ACC112 (cell line): ENCODE results near the gene RGS11.

Experiments
- H2AFZ ChIP-seq: fragments of 200-600 bp; sonication (generic); one replicate; pipeline ENCODE4 v1.6.0; 2017; ENCODE audit warnings: antibody characterized with exemption, low read length; ENCODE audit not compliant: unreplicated experiment
- H3K27ac ChIP-seq: fragments of 200-600 bp; sonication (generic); 2 replicates; pipeline ENCODE4 v1.5.1; 2014; ENCODE audit warnings: low read depth, mild to moderate bottlenecking, antibody characterized with exemption, low read length, moderate library complexity
- H3K27me3 ChIP-seq: fragments of 200-600 bp; sonication (generic); 2 replicates; pipeline ENCODE4 v1.6.1; 2014; ENCODE audit warnings: mild to moderate bottlenecking, antibody characterized with exemption, low read length, moderate library complexity, mixed read lengths; ENCODE audit not compliant: insufficient read depth
- H3K36me3 ChIP-seq: fragments of 200-600 bp; sonication (generic); 2 replicates; pipeline ENCODE4 v1.6.1; 2016; ENCODE audit warnings: mild to moderate bottlenecking, antibody characterized with exemption, low read length, moderate library complexity, mixed read lengths; ENCODE audit not compliant: insufficient read depth
- H3K4me1 ChIP-seq: fragments of 200-600 bp; sonication (generic); one replicate; pipeline ENCODE4 v1.6.1; 2016; ENCODE audit warnings: low read length, mixed read lengths; ENCODE audit not compliant: insufficient read depth, unreplicated experiment, control insufficient read depth
- H3K4me3 ChIP-seq: fragments of 200-600 bp; sonication (generic); 2 replicates; pipeline ENCODE4 v1.5.1; 2014; ENCODE audit warnings: mild to moderate bottlenecking, low read depth, low read length
- H3K79me2 ChIP-seq: fragments of 200-600 bp; sonication (generic); one replicate; pipeline ENCODE4 v1.6.0; 2016; ENCODE audit warnings: low read length; ENCODE audit not compliant: control insufficient read depth, unreplicated experiment, insufficient read depth

RGS11 gene

DNA sequence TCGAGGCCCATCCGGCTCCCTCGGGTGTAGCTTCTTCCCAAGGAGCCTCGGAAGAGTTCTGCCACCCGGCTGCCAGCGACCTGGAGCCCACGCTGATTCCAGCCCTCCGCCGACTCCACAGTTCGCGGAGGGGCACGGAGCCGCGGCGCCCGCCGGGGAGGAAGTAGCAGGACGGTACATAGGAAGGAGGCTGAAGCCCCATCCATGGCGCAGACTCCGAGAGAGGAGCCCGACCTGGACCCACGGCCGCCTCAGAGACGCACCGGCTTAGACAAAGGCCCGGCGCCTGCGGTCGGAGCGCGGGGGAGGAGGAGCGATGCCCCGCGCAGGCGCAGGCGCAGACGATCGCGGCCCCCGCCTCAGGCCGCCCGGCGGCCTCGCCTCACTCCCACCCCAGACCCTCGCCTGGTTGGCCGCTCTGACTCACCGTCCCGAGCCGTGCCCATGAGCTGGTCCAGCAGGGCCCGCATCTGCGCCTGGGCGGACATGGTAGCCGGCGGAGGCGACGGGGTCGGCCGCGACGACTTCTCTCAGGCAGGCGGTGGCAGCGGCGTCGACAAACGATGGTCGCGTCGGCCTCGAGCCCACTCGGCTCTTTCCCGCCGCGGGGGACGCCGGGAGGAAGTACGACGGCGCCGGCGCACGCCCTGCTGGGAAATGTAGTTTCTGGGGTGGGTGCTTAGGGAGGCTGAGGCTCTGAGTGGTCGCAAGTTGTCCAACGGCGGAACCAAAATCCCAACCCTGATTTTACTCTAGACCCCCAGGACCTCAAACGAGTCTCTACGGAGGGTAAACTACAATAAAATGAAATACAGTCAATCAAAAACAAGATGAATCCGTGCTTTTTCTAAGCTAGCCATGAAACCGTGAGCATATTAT, 46.7 kb downstream of the RGS11 start, which contains the start of gene LUC7L:
TSS of gene LUC7L (minus strand) at position 598 of the 879 bp plus-strand sequence. CDS start at position 488, 110 bp downstream.
- Histone ChIP-seq H3K79me2 (peaks cover 36% of the 10 kb centered on the region), H3K27ac (peak within 1 kb of the TSS; percentile 93), H3K4me1 (peaks cover 25% of the 10 kb centered on the region), H2AFZ (peak within 1 kb of the TSS; percentile 91), H3K4me3 (peak within 1 kb of the TSS; percentile 94), H3K27me3 (no peaks in the 10 kb centered on the region), H3K36me3 (peaks cover 15% of the 10 kb centered on the region; the same call in 1 of the 2 replicates)

DNA sequence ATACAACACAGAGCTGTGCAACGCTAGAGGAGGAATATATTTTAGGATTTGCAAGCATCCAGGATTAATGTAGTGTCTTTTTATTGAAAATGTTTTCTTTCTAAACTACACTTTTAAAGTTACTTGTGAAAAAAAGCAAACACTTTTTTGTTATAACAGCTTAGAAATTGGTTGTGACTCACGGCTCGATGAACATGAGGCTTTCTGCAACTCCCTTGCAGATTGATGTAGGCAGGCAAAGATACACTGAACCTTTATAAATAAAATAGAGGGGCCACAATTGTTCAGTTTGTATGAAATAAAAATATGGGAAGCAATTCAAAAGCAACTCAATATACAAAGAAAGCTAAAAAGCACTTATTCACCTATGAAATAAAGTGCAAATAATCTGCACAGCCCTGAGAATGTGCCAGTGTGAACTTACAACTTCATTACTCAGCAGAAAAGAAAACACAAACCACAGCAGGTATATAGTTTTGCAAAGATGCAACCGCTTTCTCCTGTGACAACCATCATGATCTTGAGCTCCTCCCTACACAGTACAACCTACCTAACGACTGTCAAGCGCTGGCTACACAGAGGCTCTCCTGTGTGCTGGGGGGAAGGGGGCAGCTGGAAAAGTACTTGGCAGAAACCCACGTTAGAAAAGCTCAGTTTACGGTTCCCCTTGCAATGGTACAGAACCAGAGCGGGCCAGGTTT, 47.4 kb downstream of the RGS11 start:
- H3K79me2 ChIP-seq: peaks cover 44% of the 10 kb centered on the region
- peaks cover 25% of the 10 kb centered on the region for H3K4me1 ChIP-seq
- H3K27ac ChIP-seq: peak overlapping the region; percentile 93; the same call in 1 of the 2 replicates
- H3K36me3 ChIP-seq: peaks cover 15% of the 10 kb centered on the region; the same call in 1 of the 2 replicates
- peak overlapping the region; percentile 94 for H3K4me3 ChIP-seq
- no peak overlapping the region for H2AFZ ChIP-seq
- H3K27me3 ChIP-seq: no peaks in the 10 kb centered on the region

DNA sequence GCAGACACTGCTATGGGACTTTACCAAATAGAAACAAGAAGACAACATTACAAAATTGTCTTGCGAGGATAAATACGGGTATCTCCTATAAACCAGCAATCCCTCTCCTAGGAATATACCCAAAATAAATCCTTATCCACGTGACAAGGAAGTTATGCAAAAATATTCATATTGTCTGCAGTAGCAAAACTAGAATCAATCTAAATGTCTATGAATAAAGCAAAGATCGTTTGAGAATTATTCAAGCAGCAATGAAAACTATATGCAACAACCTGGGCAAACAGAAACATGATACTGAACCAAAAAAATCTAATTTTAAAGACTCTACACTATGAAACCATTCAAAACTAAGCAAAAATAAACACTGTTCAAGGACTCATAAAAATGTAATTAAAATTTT, 55.7 kb downstream of the RGS11 start:
- no peak overlapping the region for H3K27ac ChIP-seq
- no peaks in the 10 kb centered on the region for H3K27me3 ChIP-seq
- no peak overlapping the region for H3K4me3 ChIP-seq
- no peaks in the 10 kb centered on the region for H3K4me1 ChIP-seq
- peaks cover 66% of the 10 kb centered on the region for H3K79me2 ChIP-seq
- peaks cover 21% of the 10 kb centered on the region for H3K36me3 ChIP-seq
- H2AFZ ChIP-seq: no peak overlapping the region
